ENCODE measurements around the gene PLD2. TPM values are rescaled to one million over a fixed set of nuclear protein-coding genes. Genes with fewer than 3 reads are reported as not detected.
A peak's percentile ranks its signal among the peaks of the same experiment; 100 is the strongest.

PLD2 gene
- total RNA-seq, 2 donors from 2014 or later, result 25.7 to 29.5 TPM

GRCh38 chr17:4833178-4833940 lies 26.4 kb downstream of the PLD2 start, which contains the start of gene MINK1:
Gene MINK1 (plus strand): TSS chr17:4833340. CDS start chr17:4833584, 244 bp downstream.
- Histone ChIP-seq H3K4me1 (replicated peaks) (no peaks in the 10 kb centered on the region), H3K4me3 (peak within 1 kb of the TSS; percentile 82 to 95), H3K9me3 (no peaks in the 10 kb centered on the region), H3K27me3 (replicated peaks; ENCODE audit: insufficient read depth) (no peaks in the 10 kb centered on the region), H3K27ac (peak within 1 kb of the TSS; percentile 83 to 90), H3K36me3 (no peaks in the 10 kb centered on the region)
- TF ChIP-seq POLR2A (IDR thresholded peaks at IDR 0.05), result peak; percentile 97
- TF ChIP-seq CTCF (IDR thresholded peaks at IDR 0.05), result peak in 1 of 4 experiments; percentile 8
- TF ChIP-seq POLR2AphosphoS5 (IDR thresholded peaks at IDR 0.05), result peak; percentile 71
- intact Hi-C loops (cut with DNase I), result no loop called here
- WGBS, result under 1% methylated on average over 62 of the region's 91 CpGs
- peak; percentile 89 for DNase-seq (ENCODE audit: low spot score)

- Histone ChIP-seq H3K27me3 (replicated peaks; ENCODE audit: insufficient read depth) (no peaks in the 10 kb centered on the region), H3K4me1 (replicated peaks) (no peaks in the 10 kb centered on the region), H3K4me3 (peak overlapping the region; percentile 82 to 95), H3K36me3 (no peaks in the 10 kb centered on the region), H3K27ac (peak overlapping the region; percentile 83 to 90), H3K9me3 (no peaks in the 10 kb centered on the region)
- WGBS, result 1% methylated on average over 15 of the region's 15 CpGs
- intact Hi-C loops (cut with DNase I), result no loop called here
- DNase-seq (ENCODE audit: low spot score), result no peak
- no peak for TF ChIP-seq CTCF (IDR thresholded peaks at IDR 0.05)
- TF ChIP-seq POLR2AphosphoS5 (IDR thresholded peaks at IDR 0.05), result no peak
- no peak for TF ChIP-seq POLR2A (IDR thresholded peaks at IDR 0.05)
Measured at GRCh38 chr17:4833941-4834680, 27.2 kb downstream of the PLD2 start.

- intact Hi-C loops (cut with DNase I), result no loop called here
- Histone ChIP-seq H3K27ac (peak overlapping the region; percentile 83 to 90), H3K4me1 (replicated peaks) (no peaks in the 10 kb centered on the region), H3K36me3 (no peaks in the 10 kb centered on the region), H3K4me3 (peak overlapping the region in 1 of 2 donors; percentile 82), H3K9me3 (no peaks in the 10 kb centered on the region), H3K27me3 (replicated peaks; ENCODE audit: insufficient read depth) (no peaks in the 10 kb centered on the region)
- 49% methylated on average over 4 of the region's 4 CpGs for WGBS
- TF ChIP-seq CTCF (IDR thresholded peaks at IDR 0.05) (no peak), POLR2AphosphoS5 (IDR thresholded peaks at IDR 0.05) (no peak), POLR2A (IDR thresholded peaks at IDR 0.05) (no peak)
- DNase-seq (ENCODE audit: low spot score), result no peak
Measured at GRCh38 chr17:4834681-4835020, 27.7 kb downstream of the PLD2 start.

- Histone ChIP-seq H3K9me3 (no peaks in the 10 kb centered on the region), H3K36me3 (no peaks in the 10 kb centered on the region), H3K27me3 (replicated peaks; ENCODE audit: insufficient read depth) (no peaks in the 10 kb centered on the region), H3K4me1 (replicated peaks) (no peaks in the 10 kb centered on the region), H3K27ac (no peak overlapping the region), H3K4me3 (no peak overlapping the region)
- 79% methylated on average over 4 of the region's 4 CpGs for WGBS
- TF ChIP-seq POLR2A (IDR thresholded peaks at IDR 0.05) (no peak), POLR2AphosphoS5 (IDR thresholded peaks at IDR 0.05) (no peak), CTCF (IDR thresholded peaks at IDR 0.05) (no peak)
- intact Hi-C loops (cut with DNase I), result no loop called here
- DNase-seq (ENCODE audit: low spot score), result no peak
Measured at GRCh38 chr17:4836221-4836620, 29.3 kb downstream of the PLD2 start.

Data from prostate gland (tissue), 2 donors.